Fibroblast of peridontal ligament (primary cell): ENCODE results near the gene FIG4.
"Not testable (repeated sequence)": the region's sequence is repeated elsewhere in the genome, so short reads cannot be mapped to it uniquely, and the experiment has no call there.

Source experiments
- DNase-seq: peaks from one replicate; pipeline ENCODE4 v3.0.0-alpha.2; 2010; ENCODE audit errors: extremely low read depth

Gene FIG4

DNA sequence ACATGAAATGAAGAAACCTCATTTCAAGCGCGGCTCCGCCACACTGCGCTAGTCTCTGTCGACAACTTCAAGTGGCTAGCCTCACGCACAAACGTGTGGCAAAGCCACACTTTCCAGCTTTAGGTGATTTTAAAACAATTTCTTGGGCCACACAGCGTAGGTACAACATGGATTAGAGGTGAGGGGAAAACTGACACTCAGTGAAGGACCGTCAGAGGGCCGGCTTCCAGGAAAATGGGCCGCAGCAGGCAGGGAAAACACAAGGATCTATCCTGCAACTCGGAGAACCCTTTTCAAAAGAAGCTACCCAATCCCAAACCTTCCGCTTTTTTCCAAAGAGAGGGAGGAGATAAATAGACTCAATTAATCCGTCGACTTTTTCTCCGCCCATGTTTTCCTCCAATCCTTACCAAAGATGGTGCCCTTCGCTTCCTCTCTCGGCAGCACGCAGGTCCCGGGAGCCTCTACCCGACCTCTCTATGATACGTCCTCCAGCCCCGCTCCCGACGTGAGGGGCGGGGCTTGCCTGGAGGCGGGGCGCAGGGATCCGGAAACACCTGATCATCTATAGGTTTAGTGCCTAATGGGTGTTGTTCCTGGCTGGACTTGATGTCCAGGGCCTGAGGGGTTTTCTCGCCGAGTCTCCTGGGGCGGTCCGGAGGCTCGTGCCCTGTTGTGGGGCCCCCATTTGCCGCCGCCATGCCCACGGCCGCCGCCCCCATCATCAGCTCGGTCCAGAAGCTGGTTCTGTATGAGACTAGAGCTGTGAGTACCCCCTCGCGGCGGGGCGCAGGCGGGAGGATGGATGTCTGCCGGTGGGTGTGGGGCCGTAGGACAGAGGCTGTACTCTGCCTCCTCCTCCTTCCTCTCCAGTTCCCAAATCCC lies at the start of gene FIG4, which contains the start of gene AK9:
Gene FIG4 (plus strand): TSS at position 560 of the 885 bp plus-strand sequence. CDS start 140 bp downstream, at position 700.
Gene AK9 (minus strand): TSS at position 466 of the 885 bp plus-strand sequence. CDS start 15,457 bp downstream, outside the sequence.
- DNase-seq: peak; percentile 90

DNA sequence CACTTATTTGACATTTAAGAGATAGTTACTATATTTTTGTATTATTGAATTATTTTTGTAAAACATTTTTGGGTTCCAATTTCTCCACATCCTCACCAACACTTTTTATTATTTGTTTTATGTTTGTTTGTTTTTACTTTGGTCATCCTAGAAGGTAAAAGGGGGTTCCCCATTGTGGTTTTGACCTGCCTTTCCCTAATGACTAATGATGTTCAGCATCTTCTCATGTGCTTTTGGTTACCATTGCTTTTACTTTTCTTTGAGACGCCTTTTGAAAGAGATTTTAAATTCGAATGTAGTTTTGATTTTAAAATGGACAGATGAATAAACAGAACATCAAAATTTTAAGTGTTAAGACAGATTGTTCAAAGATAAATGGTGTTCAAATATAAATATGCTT lies 47.0 kb upstream of the FIG4 start:
- DNase-seq: no peak

DNA sequence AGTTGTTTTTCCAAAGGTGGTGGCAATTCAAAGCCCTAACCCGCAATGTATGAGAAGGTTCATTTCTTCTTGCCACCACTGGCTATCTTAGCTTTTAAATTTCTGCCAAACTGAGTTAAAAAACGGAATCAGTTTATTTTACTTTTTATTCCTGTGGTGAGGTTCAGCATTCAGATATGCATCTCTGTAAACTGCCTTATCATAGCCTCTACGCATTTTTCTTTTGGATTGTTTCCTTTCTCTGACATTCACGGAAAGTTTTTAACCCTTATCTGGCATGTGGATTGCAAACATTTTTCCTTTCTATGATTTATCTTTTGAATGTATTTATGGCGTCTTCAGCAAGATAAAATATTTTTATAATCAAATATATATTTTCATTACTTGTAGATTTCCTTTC lies 37.8 kb upstream of the FIG4 start:
- DNase-seq: peak; percentile 13

DNA sequence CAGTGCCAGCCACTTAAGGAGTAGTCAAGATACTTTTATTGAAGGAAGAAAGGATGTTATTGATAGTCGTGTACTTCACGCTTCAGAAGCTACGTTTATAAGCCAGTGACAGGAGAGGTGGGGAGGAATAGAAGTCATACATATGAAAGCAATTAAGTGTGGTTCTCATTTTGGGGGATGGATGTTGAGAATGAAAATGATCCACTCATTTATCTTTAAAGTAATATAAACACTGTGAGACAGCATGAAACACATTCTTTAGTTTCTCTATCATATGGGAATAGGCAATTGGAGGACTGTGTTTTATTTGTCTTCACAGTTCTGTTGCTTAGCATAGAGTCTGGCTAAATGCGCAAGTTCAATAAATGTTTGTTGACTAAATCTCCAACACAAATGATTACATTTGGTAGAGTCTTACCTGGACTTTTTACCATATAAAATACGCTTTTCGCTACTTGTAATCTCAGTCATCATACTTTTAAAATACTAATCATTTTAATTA lies 35.3 kb upstream of the FIG4 start:
- peak; percentile 13 for DNase-seq

DNA sequence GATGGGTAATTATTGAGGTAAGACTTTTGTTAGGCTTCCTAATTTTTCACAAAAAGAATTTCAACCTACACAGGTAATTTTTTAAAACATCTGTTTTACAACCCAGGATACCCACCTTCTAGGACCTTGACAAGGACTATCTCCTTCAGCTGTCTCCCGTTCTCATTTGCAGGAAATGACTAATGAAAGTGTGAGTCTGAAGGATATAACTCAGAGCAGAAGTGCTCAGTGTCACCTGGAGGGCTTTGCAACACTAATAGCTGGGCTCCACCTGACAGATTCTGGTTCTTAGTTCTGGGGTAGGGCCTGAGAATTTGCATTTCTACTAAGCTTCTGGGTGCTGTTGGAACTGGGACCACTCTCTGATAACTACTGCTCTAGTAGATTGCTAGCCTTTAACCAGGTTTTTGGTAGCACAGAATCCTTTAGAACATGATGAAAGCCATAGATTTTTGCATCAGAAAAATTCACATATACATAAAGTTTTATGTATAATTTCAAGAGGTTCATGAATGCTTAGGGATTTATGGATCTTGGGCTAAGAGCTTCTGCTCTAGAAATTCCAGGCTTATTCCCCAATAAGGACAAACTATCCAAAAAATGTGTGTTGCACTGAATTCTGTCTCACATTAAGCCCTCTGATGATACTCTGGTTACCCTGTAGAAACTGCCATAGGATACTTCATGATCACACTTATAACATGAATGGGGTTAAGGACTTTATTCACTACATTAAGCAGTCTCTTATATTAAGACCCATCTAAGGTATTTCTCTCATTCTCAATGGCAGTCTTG lies 30.4 kb upstream of the FIG4 start:
- no peak for DNase-seq

DNA sequence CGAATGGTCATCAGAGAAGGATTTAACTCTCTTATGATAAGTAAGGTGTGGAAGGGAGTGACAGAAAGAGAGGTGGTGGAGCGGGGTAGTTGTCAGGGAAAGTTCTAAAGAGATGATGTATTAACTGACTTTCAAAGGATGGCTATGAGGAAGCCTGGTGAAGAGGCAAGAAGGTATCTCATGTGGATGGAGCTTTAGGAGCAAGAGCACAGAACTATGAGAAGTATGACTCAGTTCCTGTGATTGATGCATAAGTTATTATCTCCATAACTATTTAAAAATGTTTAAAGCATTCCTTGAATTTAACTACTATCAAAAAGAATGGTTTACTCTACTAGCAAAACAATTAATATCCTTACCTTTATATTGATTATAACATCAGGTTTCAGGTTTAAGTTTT lies 28.9 kb upstream of the FIG4 start:
- no peak for DNase-seq

DNA sequence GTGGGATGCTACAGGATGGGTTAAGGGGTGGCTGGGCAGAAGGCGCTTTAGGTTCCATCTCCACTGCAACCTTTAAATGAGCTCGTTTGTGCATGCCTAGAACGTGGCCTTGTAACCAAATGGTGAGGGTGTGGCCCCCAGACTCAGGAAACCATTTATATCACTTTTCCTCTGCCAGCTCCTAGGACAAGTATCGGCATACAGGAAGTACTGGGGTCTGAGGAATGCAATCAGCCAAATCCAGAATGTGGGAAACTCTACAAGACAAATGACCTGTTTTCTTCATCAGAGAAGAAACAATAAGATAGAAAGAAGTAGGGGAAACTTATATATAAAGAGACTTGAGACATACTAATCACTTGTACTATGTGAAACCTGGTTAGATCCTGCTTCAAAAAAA lies 21.3 kb upstream of the FIG4 start:
- DNase-seq: no peak

DNA sequence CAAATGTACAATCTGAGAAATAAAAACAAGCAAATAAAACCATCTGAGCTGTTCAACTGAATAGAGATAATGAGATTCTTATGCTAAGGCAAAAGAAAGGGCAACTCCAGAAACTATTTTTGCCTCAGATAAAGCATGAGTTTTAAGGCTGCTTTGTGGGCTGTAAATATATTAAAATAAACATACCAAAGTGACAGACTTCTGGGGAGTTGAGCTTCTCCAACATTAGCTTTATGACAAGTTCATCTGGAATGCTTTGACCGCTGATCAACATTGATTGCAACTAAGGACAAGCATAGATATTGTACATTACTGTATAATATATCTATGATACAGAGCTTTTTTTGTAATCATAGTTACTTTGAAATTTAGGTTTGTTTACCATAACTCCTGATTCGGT lies 19.4 kb upstream of the FIG4 start:
- peak; percentile 42 for DNase-seq

DNA sequence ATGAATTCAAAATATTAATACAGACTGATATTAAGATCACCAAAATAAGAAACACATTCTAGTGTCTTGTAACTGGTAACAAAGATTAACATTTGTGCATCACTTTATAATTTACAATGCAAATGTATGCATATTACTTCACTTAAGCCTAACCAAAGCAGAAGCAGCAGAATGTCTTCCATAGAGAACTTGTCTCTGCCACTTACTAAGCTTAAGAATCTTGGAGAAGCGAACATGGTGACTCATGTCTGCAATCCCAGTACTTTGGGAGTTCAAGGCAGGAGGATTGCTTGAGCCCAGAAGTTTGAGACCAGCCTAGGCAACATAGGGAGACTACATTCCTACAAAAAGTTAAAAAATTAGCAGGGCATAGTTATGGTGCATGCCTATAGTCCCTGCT lies 18.9 kb upstream of the FIG4 start:
- peak; percentile 23 for DNase-seq

DNA sequence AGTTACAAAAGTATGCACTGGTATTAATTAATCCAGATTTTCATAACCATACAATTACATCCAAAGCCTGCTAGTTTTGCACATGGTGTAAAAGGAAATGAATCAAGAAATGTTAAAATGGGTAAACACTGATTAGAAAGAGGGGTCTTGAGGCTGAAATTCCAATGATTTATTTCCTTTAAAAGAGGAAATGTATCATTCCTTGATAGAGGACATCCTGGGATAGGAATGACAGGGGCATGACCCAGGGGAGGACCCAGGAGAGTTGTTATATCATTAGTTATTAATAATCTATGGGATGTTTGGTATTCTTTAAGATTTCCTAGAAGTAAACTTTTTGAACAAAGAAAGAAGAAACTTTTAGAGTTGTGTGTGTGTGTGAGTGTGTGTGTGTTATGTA lies 18.3 kb upstream of the FIG4 start:
- no peak for DNase-seq

DNA sequence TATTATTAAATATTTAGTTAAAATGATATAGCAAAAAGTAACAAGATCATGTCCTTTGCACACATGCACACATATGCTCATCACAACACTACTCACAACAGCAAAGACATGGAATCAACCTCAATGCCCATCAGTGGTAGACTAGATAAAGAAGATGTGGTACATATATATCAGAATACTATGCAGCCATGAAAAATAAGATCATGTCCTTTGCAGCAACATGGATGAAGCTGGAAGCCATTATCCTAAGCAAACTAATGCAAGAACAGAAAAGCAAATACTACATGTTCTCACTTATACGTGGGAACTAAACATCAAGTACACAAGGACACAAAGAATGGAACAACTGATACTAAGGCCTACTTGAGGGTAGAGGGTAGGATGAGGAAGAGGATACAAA lies 14.4 kb upstream of the FIG4 start:
- DNase-seq: no peak

DNA sequence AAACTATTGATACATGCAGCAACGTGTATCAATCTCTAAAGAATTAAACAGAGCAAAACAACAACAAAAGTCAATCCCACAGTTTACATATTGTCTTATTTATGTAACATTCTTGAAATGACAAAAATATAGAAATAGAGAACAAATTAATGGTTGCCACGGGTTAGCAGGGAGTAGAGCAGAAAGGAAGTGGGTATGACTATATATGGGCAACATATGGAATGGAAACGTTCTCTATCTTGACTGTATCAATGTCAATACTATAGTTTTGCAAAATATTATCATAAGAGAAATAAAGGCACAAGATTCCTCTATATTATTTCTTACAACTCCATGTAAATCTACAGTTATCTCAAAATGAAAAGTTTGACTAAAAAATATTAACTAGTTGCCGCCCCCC lies 12.9 kb upstream of the FIG4 start:
- DNase-seq: no peak

DNA sequence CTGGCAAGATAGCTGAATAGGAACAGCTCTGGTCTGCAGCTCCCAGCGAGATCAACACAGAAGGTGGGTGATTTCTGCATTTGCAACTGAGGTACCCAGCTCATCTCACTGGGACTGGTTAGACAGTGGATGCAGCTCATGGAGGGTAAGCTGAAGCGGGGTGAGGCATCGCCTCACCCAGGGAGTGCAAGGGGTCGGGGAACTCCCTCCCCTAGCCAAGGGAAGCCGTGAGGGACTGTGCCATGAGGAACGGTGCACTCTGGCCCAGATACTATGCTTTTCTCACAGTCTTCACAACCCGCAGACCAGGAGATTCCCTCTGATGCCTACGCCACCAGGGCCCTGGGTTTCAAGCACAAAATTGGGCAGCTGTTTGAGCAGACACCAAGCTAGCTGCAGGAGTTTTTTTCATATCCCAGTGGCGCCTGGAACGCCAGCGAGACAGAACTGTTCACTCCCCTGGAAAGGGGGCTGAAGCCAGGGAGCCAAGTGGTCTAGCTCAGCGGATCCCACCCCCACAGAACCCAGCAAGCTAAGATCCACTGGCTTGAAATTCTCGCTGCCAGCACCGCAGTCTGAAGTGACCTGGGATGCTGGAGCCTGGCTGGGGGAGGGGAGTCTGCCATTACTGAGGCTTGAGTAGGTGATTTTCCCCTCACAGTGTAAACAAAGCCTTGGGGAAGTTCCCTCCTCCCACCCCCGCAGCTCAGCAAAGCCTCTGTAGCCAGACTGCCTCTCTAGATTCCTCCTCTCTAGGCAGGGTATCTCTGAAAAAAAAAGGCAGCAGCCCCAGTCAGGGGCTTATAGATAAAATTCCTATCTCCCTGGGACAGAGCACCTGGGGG lies 12.2 kb upstream of the FIG4 start:
- not testable (repeated sequence) for DNase-seq

DNA sequence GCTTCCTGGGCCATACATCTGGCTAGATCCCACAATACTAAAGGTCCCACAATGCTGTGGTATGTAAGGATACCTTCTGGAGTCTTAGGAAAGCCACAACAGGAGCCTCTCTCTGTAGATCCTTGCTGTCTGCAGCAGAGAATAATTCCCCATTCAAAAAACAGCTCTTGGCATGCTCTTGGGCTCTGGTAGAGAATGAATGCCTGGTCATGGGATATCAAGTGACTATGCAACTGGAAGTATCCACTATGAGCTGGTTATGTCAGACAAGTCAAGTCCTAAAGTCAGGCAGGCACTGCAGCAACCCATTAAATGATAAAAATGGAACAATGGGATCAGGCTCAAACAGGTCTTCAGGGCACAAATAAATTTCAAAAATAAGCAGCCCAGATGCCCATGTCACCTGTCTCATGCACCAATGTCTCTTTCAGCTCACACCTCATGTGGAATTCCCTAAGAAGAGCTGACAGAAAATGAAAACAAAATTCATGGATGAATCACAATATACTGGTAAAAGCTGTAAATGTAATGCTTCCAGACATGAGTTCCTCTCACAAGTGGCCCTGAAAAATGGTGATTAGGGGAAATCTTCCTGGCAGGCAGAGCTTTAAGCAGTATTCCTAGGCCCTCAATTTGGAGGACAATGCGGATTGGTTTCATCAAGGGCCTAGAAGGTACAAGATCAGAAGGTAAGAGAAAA lies 4.4 kb upstream of the FIG4 start:
- no peak for DNase-seq

DNA sequence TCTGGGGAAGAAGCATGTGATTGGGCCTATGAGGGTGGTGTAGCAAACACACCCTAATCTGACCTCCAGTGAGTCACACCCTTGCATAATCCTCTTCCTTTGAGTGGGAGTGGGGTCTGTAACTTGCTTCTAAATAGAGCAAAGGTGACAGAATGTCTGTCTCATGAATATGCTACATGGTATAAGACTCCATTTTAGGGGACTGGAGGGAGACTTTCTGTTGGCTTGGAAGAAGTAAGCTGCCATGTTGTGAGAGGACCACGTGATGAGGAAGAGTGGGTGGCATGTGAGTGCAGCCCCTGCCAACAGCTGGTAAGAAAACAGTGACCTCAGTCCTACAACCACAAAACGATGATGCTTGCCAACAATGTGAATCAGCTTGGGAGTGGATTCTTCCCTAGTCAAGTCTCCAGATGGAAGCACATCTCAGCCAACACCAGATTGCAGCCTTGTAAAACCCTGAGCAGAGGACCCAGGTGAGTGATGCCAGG lies 3.8 kb upstream of the FIG4 start:
- DNase-seq: peak; percentile 95

DNA sequence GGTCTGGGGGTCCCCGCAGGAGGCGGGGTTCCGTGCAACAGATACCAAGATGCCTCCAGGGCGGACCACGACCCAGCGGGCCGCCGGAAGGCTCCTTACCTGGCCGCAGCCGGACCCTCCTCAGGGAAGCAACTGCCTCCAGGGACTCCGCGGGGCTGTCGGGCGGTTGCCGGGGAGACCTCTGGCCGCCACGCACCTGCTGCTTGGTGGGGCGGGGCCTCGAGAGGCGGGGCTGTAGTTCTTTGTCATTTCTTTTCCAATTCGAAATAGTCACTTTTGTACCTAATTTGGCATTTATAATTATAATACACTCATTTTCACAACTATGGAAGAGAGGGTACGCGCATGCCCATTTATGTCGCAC lies 741 bp upstream of the FIG4 start:
- DNase-seq: no peak

DNA sequence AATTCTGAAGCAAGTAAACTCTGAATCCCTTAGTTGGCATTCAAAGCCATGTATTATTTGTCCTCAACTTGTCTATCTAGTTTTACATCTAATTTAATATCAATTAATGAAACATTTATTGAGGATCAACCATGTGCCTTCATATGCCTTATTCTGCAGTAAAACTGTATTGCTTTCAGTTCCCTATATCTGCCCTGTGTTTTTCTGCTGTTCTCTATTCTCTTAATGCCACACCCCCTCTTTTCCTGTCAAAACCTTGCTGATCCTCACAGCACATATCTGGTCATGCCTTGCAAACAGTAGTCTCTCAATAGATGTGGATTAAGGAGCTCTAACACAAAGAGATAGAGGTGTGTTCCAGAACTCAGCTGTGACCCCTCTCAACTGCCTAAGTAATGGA lies 2.0 kb downstream of the FIG4 start:
- DNase-seq: no peak

DNA sequence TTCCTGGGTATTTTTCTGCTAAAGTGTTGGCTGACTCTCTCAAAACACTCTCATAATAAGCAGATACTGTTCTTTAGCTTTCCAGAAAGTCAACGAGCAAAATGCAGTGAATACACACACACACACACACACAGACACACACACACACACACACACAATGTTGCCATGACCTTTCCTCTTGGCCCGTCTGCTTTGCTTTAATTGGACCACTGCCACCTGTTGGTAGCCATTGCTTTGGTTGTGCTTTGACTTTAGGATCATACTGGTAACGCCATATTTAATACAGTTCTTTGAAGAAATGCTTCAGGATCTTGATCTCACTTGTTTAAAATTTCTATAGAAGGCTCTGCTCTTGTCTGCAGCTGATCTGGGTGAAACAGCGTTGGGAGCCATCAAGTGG lies 4.4 kb downstream of the FIG4 start:
- no peak for DNase-seq

DNA sequence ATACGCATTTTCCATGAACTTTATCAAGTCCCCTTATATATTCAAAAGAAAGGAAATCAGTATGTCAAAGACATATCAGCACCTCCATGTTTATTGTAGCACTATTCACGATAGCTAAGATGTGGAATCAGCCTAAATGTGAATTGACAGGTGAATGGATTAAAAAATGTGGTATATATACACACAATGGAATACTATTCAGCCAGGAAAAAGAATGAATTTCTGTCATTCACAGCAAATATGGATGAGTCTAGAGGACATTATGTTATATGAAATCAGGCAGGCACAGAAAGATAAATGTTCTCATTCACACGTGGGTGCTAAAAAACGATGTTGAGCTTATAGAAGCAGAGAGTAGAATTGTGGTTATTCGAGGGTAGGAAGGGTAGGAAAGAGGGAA lies 5.3 kb downstream of the FIG4 start:
- no peak for DNase-seq

DNA sequence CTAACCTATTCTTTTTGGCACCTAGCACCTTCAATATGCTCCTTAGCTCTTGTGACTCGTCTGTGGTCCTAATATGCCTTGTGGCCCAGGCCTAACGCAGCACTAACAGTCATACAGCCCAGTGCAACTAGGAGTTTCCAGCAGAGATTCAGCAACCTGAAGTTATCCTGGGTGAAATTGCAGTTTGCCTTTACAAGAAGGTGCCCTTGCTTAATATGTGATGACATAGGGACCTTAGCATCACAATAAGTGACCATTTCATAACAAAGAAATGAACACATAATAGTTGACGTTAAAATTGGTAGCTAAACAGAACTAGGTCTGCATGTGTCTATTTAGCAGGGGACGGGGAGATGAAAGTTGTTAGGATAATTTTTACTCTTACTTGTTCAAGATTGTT lies 10.1 kb downstream of the FIG4 start:
- no peak for DNase-seq

DNA sequence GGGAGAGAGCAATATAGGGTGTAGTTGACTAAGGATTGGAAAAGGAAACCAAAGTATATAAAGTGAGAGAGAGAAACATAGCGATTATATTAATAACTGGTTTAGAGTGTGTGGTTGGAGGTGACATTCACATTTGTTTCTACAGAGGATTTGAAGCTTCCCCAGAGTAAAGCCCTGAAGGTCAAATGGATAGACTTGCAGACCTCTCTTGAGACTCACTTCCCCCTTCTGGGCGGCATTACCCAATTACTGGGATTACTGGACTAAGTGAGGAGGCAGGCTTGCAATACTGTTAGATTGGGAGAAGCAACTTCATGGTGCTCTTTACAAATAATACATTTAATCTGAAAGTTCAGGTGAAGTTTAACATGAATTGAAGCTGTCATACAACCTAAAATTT lies 10.7 kb downstream of the FIG4 start:
- no peak for DNase-seq
